Measurements from ENCODE around the gene SCG3. TPM values are rescaled to one million over a fixed set of nuclear protein-coding genes. Genes with fewer than 3 reads are reported as not detected.

Gene SCG3
- total RNA-seq, 3 donors from 2014 or later = 0.33 TPM; not detected in 2

- Histone ChIP-seq H3K27me3 (no peaks in the 10 kb centered on the region), H3K27ac (no peak overlapping the region), H3K4me1 (no peaks in the 10 kb centered on the region), H3K9me3 (no peaks in the 10 kb centered on the region), H3K36me3 (no peaks in the 10 kb centered on the region), H3K4me3 (no peak overlapping the region)
- TF ChIP-seq POLR2A (IDR thresholded peaks at IDR 0.05) (no peak), CTCF (IDR thresholded peaks at IDR 0.05) (no peak), POLR2AphosphoS5 (IDR thresholded peaks at IDR 0.05) (no peak)
- DNase-seq (ENCODE audit: low spot score in 2 of 2) = no peak
- intact Hi-C loops (cut with DNase I; ENCODE audit: low total_unique reads) = no loop called here
Measured at GRCh38 chr15:51714162-51714561, 32.9 kb downstream of the SCG3 start.

GRCh38 chr15:51714911-51715310 is 33.6 kb downstream of the SCG3 start:
- no peaks in the 10 kb centered on the region for H3K27me3 ChIP-seq
- TF ChIP-seq POLR2AphosphoS5 (IDR thresholded peaks at IDR 0.05) = no peak
- no peak for TF ChIP-seq POLR2A (IDR thresholded peaks at IDR 0.05)
- TF ChIP-seq CTCF (IDR thresholded peaks at IDR 0.05) = no peak
- intact Hi-C loops (cut with DNase I; ENCODE audit: low total_unique reads) = no loop called here
- no peaks in the 10 kb centered on the region for H3K36me3 ChIP-seq
- DNase-seq (ENCODE audit: low spot score in 2 of 2) = no peak
- no peaks in the 10 kb centered on the region for H3K9me3 ChIP-seq
- no peak overlapping the region for H3K4me3 ChIP-seq
- H3K4me1 ChIP-seq = no peaks in the 10 kb centered on the region
- no peak overlapping the region for H3K27ac ChIP-seq

- no peak overlapping the region for H3K27ac ChIP-seq
- H3K4me3 ChIP-seq = no peak overlapping the region
- no peak for DNase-seq (ENCODE audit: low spot score in 2 of 2)
- no peaks in the 10 kb centered on the region for H3K9me3 ChIP-seq
- intact Hi-C loops (cut with DNase I; ENCODE audit: low total_unique reads) = no loop called here
- no peaks in the 10 kb centered on the region for H3K4me1 ChIP-seq
- no peaks in the 10 kb centered on the region for H3K36me3 ChIP-seq
- H3K27me3 ChIP-seq = no peaks in the 10 kb centered on the region
- no peak for TF ChIP-seq POLR2A (IDR thresholded peaks at IDR 0.05)
- no peak for TF ChIP-seq POLR2AphosphoS5 (IDR thresholded peaks at IDR 0.05)
- TF ChIP-seq CTCF (IDR thresholded peaks at IDR 0.05) = no peak
Measured at GRCh38 chr15:51718219-51718618, 36.9 kb downstream of the SCG3 start.

- Histone ChIP-seq H3K27me3 (no peaks in the 10 kb centered on the region), H3K27ac (no peak overlapping the region), H3K4me1 (no peaks in the 10 kb centered on the region), H3K9me3 (no peaks in the 10 kb centered on the region), H3K4me3 (no peak overlapping the region), H3K36me3 (no peaks in the 10 kb centered on the region)
- DNase-seq (ENCODE audit: low spot score in 2 of 2) = no peak
- intact Hi-C loops (cut with DNase I; ENCODE audit: low total_unique reads) = no loop called here
- no peak for TF ChIP-seq POLR2AphosphoS5 (IDR thresholded peaks at IDR 0.05)
- no peak for TF ChIP-seq POLR2A (IDR thresholded peaks at IDR 0.05)
- no peak for TF ChIP-seq CTCF (IDR thresholded peaks at IDR 0.05)
Measured at GRCh38 chr15:51718746-51719145, 37.4 kb downstream of the SCG3 start.

GRCh38 chr15:51720201-51720995 is 39.1 kb downstream of the SCG3 start:
- no peaks in the 10 kb centered on the region for H3K36me3 ChIP-seq
- no peak for DNase-seq (ENCODE audit: low spot score in 2 of 2)
- H3K27ac ChIP-seq = peak overlapping the region in 1 of 2 donors; percentile 38
- intact Hi-C loops (cut with DNase I; ENCODE audit: low total_unique reads) = no loop called here
- no peak for TF ChIP-seq POLR2A (IDR thresholded peaks at IDR 0.05)
- no peak for TF ChIP-seq POLR2AphosphoS5 (IDR thresholded peaks at IDR 0.05)
- TF ChIP-seq CTCF (IDR thresholded peaks at IDR 0.05) = no peak
- H3K9me3 ChIP-seq = no peaks in the 10 kb centered on the region
- H3K4me1 ChIP-seq = no peaks in the 10 kb centered on the region
- H3K27me3 ChIP-seq = no peaks in the 10 kb centered on the region
- H3K4me3 ChIP-seq = no peak overlapping the region
